GM19455 (cell line): Measurements from ENCODE around the gene ZNF853.
"Not testable (repeated sequence)": the region's sequence is repeated elsewhere in the genome, so short reads cannot be mapped to it uniquely, and the experiment has no call there.

Experiments
- ATAC-seq: cut with Tn5 transposase; IDR thresholded peaks from one replicate; pipeline ENCODE4 v1.9.1; 2021; ENCODE audit not compliant: unreplicated experiment

The ZNF853 gene

GRCh38 chr7:6614953-6615722 is at the start of gene ZNF853:
Gene ZNF853, plus strand, starts transcription at chr7:6615610. Its CDS starts 565 bp downstream, at chr7:6616175.
- ATAC-seq = no peak

- no peak for ATAC-seq
Observed at GRCh38 chr7:6565655-6566054, 49.8 kb upstream of the ZNF853 start.

- no peak for ATAC-seq
Observed at GRCh38 chr7:6567886-6568285, 47.5 kb upstream of the ZNF853 start.

GRCh38 chr7:6571160-6571779 is 44.1 kb upstream of the ZNF853 start:
- no peak for ATAC-seq

DNA sequence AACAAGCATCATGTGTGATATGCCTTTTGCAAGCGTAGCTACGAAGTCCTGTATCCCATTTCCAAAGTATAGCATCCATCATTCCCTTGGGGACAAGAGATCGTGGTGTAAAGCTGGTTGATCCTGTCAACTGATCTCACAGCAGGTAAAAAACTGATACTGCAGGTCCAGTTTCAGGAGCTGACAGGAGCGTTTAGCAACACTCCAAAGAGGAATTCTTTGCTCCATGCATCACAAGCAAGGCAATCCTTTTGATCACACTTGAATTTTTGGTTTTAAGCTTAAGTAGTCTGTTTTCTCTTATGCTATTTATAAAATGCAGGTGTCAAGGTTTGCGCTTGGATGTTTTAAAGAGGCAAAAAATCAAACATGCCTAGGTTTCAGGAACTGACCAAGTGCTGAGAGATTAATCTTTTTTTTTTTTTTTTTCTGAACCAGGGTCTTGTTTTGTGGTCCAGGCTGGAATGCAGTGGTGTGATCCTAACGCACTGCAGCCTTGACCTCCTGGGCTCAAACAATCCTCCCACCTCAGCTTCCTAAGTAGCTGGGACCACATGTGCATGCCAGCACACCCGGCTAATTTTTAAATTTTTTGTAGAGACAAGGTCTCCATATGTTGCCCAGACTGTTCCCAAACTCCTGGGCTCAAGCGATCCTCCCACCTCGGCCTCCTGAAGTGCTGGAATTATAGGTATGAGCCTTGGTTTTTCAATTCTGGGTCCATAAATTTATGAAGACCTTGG is 40.0 kb upstream of the ZNF853 start:
- ATAC-seq = no peak

DNA sequence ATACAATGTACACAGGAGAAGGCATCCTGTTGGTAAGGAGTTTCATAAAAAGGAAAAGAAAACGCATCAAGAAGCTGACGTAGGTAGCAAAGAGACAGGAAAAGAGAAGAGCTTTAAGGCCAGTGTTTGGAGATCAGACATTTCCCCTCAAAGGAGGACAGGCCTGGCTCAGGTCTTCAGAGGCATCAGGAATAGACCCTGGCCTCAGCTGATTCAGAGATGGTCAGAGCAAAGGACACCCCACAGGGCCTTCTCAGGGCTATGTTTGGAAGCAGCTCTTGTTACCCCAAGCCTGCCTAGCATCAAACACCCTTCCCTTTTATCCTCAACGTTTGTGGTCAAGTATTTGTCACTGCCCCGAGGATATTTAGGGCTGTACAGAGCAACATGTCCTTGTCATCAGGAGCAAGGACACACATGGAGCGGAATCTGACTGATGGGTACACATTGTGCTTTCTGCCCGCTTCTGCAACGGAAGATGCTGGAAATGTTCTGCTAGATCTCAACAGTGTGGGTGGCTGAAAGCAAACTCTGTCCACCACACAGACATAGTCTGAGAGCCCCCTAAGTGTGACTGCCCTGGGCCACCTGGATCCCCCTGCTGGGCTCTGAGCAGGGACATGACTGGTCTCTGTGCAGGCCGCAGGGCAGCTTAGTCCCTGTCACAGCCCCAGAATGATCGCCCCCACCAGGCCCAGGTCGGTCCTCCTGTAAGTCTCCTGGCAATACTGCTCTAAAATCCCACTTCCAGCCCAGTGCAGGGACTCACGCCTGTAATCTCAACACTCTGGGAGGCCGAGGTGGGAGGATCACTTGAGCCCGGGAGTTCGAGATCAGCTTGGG is 39.2 kb upstream of the ZNF853 start:
- no peak for ATAC-seq

- not testable (repeated sequence) for ATAC-seq
Observed at GRCh38 chr7:6576867-6577368, 38.5 kb upstream of the ZNF853 start.

DNA sequence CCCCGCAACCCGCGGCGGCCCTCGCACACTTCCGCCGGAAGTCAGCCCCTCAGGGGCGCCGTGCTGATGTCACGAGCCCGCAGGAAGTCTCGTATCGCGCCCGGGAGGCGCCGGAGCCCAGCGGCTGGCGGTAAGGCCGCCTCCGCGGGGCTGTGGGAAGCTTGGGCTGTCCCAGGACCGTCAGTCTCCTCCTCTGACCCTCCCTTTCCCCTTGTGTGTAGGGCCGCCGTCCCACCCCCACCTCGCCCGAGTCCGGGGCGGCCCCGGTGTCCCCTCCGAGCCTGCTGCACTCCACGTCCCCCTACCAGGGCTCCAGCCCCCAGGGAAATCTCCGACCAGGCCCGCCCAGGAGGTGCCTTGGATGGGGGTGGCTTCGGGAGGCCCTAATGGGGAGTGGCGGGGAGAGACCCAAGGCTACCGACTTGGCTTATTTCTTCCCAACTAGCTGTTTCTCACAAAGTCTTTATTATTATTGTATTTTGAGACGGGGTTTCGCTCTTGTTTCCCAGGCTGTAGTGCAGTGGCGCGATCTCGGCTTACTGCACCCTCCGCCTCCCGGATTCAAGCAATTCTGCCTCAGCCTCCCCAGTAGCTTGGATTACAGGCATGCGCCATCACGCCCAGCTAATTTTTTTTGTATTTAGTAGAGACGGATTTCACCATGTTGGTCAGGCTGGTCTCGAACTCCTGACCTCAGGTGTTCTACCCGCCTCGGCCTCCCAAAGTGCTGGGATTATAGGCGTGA is 37.9 kb upstream of the ZNF853 start, which contains the start of gene ZDHHC4:
Gene ZDHHC4, plus strand, starts transcription at position 86 of the 745 bp plus-strand sequence. CDS start 3,108 bp downstream, outside the sequence.
- peak; percentile 97 for ATAC-seq

DNA sequence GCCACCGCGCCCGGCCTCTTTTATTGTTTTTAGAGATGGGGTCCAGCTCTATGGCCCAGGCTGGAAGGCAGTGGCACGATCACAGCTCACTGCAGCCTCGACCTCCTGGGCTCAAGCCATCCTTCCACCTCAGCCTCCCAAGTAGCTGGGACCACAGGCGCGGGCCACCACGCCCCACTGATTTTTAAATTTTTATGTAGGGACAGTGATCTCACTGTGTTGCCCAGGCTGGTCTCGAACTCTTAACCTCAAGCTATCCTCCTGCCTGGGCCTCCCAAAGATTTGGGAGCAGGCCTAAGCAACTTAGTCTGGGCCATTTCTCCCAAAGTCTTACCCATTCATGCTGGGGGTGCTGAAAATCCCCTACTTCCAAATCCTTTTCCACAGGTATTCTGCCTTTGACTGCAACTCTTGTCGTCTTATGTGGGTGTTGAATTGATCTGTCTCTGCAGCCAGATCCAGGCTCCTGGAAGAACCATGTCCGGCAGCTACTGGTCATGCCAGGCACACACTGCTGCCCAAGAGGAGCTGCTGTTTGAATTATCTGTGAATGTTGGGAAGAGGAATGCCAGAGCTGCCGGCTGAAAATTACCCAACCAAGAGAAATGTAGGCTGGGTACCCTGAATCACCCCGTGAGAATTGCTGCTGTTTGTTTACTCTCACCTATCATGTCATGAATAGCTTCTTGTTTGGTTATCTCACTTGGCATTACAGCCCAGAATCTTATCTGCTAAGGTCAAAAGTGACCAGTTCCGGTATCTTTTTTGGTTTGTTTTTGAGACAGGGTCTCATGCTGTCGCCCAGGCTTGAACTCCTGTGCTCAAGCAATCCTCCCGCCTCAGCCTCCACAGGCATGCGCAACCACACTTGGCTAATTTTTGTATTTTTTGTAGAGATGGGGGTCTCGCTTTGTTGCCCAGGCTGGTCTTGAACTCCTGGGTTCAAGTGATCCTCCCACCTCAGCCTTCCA is 37.0 kb upstream of the ZNF853 start:
- no peak for ATAC-seq

GRCh38 chr7:6579446-6579845 is 36.0 kb upstream of the ZNF853 start:
- no peak for ATAC-seq

DNA sequence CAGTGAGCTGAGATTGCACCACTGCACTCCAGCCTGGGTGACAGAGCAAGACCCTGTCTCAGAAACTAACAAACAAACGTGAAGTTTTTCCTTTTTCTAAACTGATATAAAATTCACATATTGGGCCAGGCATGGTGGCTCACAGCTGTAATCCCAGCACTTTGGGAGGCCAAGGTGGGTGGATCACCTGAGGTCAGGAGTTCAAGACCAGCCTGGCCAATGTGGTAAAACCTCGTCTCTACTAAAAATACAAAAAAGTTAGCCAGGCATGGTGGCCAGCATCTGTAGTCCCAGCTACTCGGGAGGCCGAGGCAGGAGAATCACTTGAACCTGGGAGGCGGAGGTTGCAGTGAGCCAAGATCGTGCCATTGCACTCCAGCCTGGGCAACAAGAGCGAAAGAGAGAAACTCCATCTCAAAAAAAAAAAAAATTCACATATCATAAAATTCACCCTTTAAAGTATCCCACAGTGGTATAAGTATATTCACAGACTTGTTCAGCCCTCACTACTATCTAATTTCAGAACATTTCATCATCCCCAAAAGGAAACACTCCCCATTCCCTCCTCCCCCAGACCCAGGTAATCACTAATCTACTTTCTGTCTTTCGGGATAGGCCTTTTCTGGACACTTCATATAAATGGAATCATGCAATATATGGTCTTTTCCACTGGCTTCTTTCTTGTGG is 29.5 kb upstream of the ZNF853 start:
- ATAC-seq = not testable (repeated sequence)

DNA sequence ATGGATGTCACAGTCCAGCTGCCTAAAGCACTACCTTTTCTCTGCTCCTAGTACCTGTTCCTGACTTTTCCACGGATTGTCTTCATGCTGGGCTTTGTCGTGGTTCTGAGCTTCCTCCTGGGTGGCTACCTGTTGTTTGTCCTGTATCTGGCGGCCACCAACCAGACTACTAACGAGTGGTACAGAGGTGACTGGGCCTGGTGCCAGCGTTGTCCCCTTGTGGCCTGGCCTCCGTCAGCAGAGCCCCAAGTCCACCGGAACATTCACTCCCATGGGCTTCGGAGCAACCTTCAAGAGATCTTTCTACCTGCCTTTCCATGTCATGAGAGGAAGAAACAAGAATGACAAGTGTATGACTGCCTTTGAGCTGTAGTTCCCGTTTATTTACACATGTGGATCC is 26.8 kb upstream of the ZNF853 start:
- no peak for ATAC-seq

- no peak for ATAC-seq
Observed at GRCh38 chr7:6589151-6589828, 26.1 kb upstream of the ZNF853 start.

DNA sequence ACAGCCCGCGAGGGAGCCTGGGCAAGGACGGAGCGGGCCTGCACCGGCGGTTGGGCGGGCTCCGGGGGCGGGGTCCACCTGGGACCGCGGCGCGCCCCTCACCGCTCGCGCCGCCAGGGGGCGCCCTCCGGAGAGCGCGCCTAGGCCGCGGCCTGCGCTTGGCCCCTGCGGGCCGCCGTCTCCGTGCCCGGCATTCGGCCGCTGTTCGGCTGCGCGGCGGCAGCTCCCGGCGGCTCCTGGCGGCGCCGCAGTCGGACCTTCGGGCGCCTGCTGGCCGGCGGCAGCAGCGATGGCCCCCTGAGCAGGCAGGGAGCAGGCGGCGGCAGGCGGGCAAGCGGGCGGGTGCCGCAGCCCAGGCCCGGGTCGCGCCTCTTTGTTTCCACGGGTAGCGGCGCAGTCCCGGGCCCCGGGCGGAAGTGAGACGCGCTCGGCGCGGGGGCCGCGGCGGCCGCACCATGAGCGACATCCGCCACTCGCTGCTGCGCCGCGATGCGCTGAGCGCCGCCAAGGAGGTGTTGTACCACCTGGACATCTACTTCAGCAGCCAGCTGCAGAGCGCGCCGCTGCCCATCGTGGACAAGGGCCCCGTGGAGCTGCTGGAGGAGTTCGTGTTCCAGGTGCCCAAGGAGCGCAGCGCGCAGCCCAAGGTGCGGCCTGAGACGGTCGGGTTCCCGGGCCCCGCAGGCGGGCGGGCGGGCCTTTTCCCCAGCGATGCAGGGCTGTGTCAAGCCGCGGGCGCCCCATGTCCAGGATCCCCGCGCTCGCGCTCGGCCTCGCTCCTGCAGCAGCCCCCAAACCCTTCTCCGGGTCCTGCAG is 25.4 kb upstream of the ZNF853 start, which contains the start of gene INTS15:
Gene INTS15, plus strand, starts transcription at position 193 of the 816 bp plus-strand sequence. Its CDS starts 263 bp downstream, at position 456.
- ATAC-seq = peak; percentile 88

DNA sequence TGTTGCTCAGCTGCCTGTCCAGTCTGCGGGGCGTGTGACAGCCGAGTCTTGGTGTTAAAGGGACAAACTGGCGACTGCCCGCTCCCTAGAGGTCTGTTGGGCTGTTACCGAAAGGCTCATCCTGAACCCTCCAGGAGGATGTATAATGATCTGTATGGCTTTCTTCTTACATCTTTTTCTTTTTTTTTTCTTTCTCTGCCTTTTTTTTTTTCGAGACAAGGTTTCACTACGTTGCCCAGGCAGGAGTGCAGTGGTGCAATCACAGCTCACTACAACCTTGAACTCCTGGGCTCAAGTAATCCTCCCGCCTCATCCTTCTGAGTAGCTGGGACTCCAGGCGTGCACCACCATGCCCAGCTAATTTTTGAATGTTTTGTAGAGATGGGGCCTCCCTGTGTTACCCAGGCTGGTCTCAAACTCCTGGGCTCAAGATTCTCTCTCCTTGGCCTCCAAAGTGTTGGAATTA is 24.7 kb upstream of the ZNF853 start:
- peak; percentile 1 for ATAC-seq

DNA sequence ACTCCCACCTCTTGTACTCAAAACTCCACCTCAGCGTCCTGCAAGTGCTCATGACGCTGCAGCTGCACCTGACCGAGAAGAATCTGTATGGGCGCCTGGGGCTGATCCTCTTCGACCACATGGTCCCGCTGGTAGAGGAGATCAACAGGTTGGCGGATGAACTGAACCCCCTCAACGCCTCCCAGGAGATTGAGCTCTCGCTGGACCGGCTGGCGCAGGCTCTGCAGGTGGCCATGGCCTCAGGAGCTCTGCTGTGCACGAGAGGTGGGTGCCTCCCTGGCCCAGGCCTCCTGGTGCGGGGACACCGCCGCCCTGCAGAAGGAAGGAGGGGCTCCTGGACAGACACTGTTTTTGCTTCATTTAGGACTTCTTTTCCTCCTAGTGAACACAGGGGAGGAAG is 15.3 kb upstream of the ZNF853 start:
- ATAC-seq = no peak

DNA sequence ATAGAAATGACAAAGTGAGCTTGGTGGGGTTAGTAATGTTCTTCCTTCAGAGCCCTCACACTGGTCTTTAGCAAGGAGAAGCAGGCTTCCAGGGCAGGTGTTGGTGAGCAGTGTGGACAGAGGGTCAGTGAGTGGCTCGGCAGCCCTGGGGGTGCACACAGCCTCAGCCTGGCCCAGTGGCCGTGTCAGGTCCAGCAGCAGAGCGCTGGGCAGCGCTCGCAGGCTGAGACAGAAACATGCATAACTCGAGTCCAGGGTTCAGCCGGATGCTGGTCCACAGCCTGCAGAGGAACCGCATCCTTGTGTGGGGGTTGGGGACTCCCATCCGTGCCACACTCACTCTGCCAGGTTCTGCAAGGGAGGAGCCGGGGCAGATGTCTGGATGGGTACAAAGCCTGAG is 11.0 kb upstream of the ZNF853 start:
- ATAC-seq = no peak
